Stimulated activated CD8-positive, alpha-beta memory T cell treated with anti-CD3 and anti-CD28 coated beads, Interleukin-15, amount 100 ng/mL, for 1 hour (primary cell): ENCODE data around the gene C3AR1.
"Not testable (repeated sequence)": the region's sequence is repeated elsewhere in the genome, so short reads cannot be mapped to it uniquely, and the experiment has no call there.

Experiments
- DNase-seq: peaks from one replicate; pipeline ENCODE4 v3.0.0-alpha.2; 2020; ENCODE audit warnings: low read depth

Gene C3AR1

GRCh38 chr12:8027856-8028255 lies 38.3 kb downstream of the C3AR1 start:
- DNase-seq = no peak

DNA sequence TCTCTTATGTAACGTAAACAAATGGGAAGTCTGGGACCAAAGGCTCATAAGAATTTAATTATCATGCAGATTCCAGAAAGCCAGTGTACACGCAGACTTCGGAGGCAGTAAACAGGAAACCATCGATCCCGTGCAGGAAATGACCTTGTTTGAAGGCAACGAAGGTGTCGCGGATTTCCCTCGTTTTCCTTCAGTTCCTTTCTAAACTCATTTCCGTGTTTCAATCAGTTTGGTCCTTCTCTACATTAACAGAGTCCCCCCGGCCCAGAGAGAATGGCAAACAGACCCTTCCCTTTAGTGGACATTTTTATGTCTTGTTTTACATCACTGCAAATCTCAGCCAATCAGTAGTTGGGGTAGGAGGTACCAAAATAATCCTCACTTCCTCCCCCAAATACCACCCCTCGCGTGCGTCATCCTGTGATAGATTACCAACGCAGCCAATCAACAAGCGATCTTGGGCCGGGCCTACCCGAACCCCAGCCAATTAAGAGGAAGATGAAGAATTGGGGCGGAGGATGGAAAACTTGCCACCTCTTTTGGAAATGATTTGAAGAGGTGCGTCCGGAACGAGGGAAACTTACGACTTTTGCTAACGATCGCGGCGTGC lies 39.8 kb downstream of the C3AR1 start:
- DNase-seq = peak; percentile 95

- no peak for DNase-seq
These were observed 47.2 kb downstream of the C3AR1 start for GRCh38 chr12:8018666-8019581.

DNA sequence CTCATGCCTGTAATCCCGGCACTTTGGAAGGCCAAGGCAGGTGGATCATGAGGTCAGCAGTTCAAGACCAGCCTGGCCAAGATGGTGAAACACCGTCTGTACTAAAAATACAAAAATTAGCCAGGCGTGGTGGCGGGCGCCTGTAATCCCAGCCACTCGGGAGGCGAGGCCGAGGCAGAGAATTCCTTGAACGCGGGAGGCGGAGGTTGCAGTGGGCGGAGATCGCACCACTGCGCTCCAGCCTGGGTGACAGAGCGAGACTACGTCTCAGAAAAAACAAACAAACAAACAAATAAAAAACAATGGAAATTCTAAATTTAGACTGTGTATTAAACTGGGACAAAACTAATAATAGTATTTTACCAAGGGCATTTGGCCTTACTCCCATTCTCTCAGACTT lies 47.9 kb downstream of the C3AR1 start:
- not testable (repeated sequence) for DNase-seq

- DNase-seq = no peak
These were observed 51.3 kb downstream of the C3AR1 start for GRCh38 chr12:8014836-8015235.

GRCh38 chr12:8012651-8013309 lies 53.4 kb downstream of the C3AR1 start:
- no peak for DNase-seq

- no peak for DNase-seq
These were observed 54.8 kb downstream of the C3AR1 start for GRCh38 chr12:8011331-8011730.
